Type B pancreatic cell (in vitro differentiated cells): ENCODE results near the gene ANGPTL4. TPM values are rescaled to one million over a fixed set of nuclear protein-coding genes. Genes with fewer than 3 reads are reported as not detected.
"Not testable (repeated sequence)": the region's sequence is repeated elsewhere in the genome, so short reads cannot be mapped to it uniquely, and the experiment has no call there.

ENCODE experiments used
- DNase-seq: peaks from one replicate; pipeline ENCODE4 v3.0.0; 2021; ENCODE audit warnings: mixed read lengths; ENCODE audit not compliant: unreplicated experiment; ENCODE audit errors: extremely low spot score
- H3K27ac Mint-ChIP-seq: 2 replicates; pipeline ENCODE4 v1.8.0; 2021; ENCODE audit warnings: mild to moderate bottlenecking, mixed read lengths
- H3K27me3 Mint-ChIP-seq: 2 replicates; pipeline ENCODE4 v1.8.0; 2021; ENCODE audit warnings: mixed read lengths
- H3K36me3 Mint-ChIP-seq: 2 replicates; pipeline ENCODE4 v1.8.0; 2021; ENCODE audit warnings: mixed read lengths
- H3K4me1 Mint-ChIP-seq: one replicate; pipeline ENCODE4 v1.8.0; 2021; ENCODE audit warnings: mixed read lengths; ENCODE audit not compliant: unreplicated experiment
- H3K4me3 Mint-ChIP-seq: 2 replicates; pipeline ENCODE4 v1.8.0; 2021; ENCODE audit warnings: mild to moderate bottlenecking, mixed read lengths
- H3K9me3 Mint-ChIP-seq: 2 replicates; pipeline ENCODE4 v1.8.0; 2021; ENCODE audit warnings: mixed read lengths
- CTCF ChIP-seq: fragments of 200-600 bp; sonication (generic); conservative IDR thresholded peaks from 2 replicates; pipeline ENCODE4 v1.5.0; 2021; ENCODE audit warnings: antibody characterized with exemption, mild to moderate bottlenecking
- total RNA-seq: library from RNA; stranded (reverse); gene quantifications from 2 replicates; pipeline ENCODE4 v1.2.1, GENCODE V29; 2021; ENCODE audit warnings: low replicate concordance

Gene ANGPTL4
- total RNA-seq, 1 donor from 2014 or later, result 4.7 TPM

GRCh38 chr19:8403098-8403819, 39.3 kb downstream of the ANGPTL4 start:
- Mint-ChIP-seq H3K36me3 (peaks cover 6% of the 10 kb centered on the region), H3K4me1 (no peaks in the 10 kb centered on the region), H3K27ac (no peak overlapping the region), H3K4me3 (no peak overlapping the region), H3K9me3 (no peaks in the 10 kb centered on the region), H3K27me3 (no peaks in the 10 kb centered on the region)
- DNase-seq, result no peak
- TF ChIP-seq CTCF, result no peak

GRCh38 chr19:8403820-8404109, 39.8 kb downstream of the ANGPTL4 start:
- DNase-seq, result no peak
- no peak overlapping the region for H3K27ac Mint-ChIP-seq
- no peaks in the 10 kb centered on the region for H3K27me3 Mint-ChIP-seq
- H3K9me3 Mint-ChIP-seq, result no peaks in the 10 kb centered on the region
- no peak for TF ChIP-seq CTCF
- no peaks in the 10 kb centered on the region for H3K4me1 Mint-ChIP-seq
- H3K4me3 Mint-ChIP-seq, result no peak overlapping the region
- H3K36me3 Mint-ChIP-seq, result peaks cover 6% of the 10 kb centered on the region

- H3K27ac Mint-ChIP-seq, result no peak overlapping the region
- H3K4me3 Mint-ChIP-seq, result no peak overlapping the region
- peaks cover 6% of the 10 kb centered on the region for H3K36me3 Mint-ChIP-seq
- no peak for TF ChIP-seq CTCF
- DNase-seq, result no peak
- H3K9me3 Mint-ChIP-seq, result no peaks in the 10 kb centered on the region
- no peaks in the 10 kb centered on the region for H3K4me1 Mint-ChIP-seq
- no peaks in the 10 kb centered on the region for H3K27me3 Mint-ChIP-seq
Measured at GRCh38 chr19:8404391-8405151, 40.6 kb downstream of the ANGPTL4 start.

GRCh38 chr19:8410718-8411117, 46.8 kb downstream of the ANGPTL4 start:
- not testable (repeated sequence) for H3K4me3 Mint-ChIP-seq, DNase-seq, H3K27ac Mint-ChIP-seq, H3K9me3 Mint-ChIP-seq, H3K36me3 Mint-ChIP-seq, H3K27me3 Mint-ChIP-seq, H3K4me1 Mint-ChIP-seq

- TF ChIP-seq CTCF, result peak; percentile 74
- no peaks in the 10 kb centered on the region for H3K9me3 Mint-ChIP-seq
- H3K4me3 Mint-ChIP-seq, result peak within 1 kb of the TSS; percentile 80
- DNase-seq, result peak; percentile 98
- H3K27me3 Mint-ChIP-seq, result no peaks in the 10 kb centered on the region
- H3K4me1 Mint-ChIP-seq, result no peaks in the 10 kb centered on the region
- H3K27ac Mint-ChIP-seq, result no peak within 1 kb of the TSS
- no peaks in the 10 kb centered on the region for H3K36me3 Mint-ChIP-seq
Measured at GRCh38 chr19:8412783-8413628, 49.1 kb downstream of the ANGPTL4 start, which contains the start of gene MARCHF2. TSS of gene MARCHF2 (plus strand) at chr19:8413305. CDS start at chr19:8421841, 8,536 bp downstream.
